Thymus (tissue), 11 donors: Measurements from ENCODE around the gene COPE. TPM values are rescaled to one million over a fixed set of nuclear protein-coding genes. Genes with fewer than 3 reads are reported as not detected.
A peak's percentile ranks its signal among the peaks of the same experiment; 100 is the strongest.
"Not testable (repeated sequence)": the region's sequence is repeated elsewhere in the genome, so short reads cannot be mapped to it uniquely, and the experiment has no call there.

Experiments
- DNase-seq, 9 donors: peaks; one replicate each; pipeline ENCODE4 v3.0.0-alpha.2; 2013; ENCODE audit warnings: low spot score in 9 of 9, low read depth in 6 of 9, missing footprints in 1 of 9
- H3K27ac ChIP-seq, 2 donors: one replicate each; pipeline ENCODE4 v1.5.1; 2013; ENCODE audit warnings: control low read depth in 1 of 2, low read depth in 1 of 2, low read length in 1 of 2, mild to moderate bottlenecking in 1 of 2, moderate library complexity in 1 of 2
- H3K27me3 ChIP-seq, 2 donors: one replicate each; pipeline ENCODE4 v1.5.1; 2013; ENCODE audit warnings: low read length in 1 of 2; ENCODE audit not compliant: control insufficient read depth in 2 of 2, insufficient read depth in 1 of 2
- H3K36me3 ChIP-seq, 2 donors: one replicate each; pipeline ENCODE4 v1.5.1; 2013; ENCODE audit warnings: low read length in 1 of 2, mild to moderate bottlenecking in 1 of 2, moderate library complexity in 1 of 2; ENCODE audit not compliant: control insufficient read depth in 2 of 2, insufficient read depth in 2 of 2
- H3K4me1 ChIP-seq, 2 donors: one replicate each; pipeline ENCODE4 v1.5.1; 2013; ENCODE audit warnings: low read length in 2 of 2; ENCODE audit not compliant: control insufficient read depth in 2 of 2, insufficient read depth in 2 of 2
- H3K4me3 ChIP-seq, 2 donors: one replicate each; pipeline ENCODE4 v1.5.1; 2013; ENCODE audit warnings: low read length in 2 of 2, control low read depth in 1 of 2, mild to moderate bottlenecking in 1 of 2
- H3K9me3 ChIP-seq, 2 donors: one replicate each; pipeline ENCODE4 v1.5.1; 2013; ENCODE audit warnings: low read length in 1 of 2, mild to moderate bottlenecking in 1 of 2; ENCODE audit not compliant: control insufficient read depth in 2 of 2, insufficient read depth in 1 of 2
- WGBS: extraction: QIAGEN DNeasy Blood & Tissue Kit; methylation state at CpG from one replicate; pipeline ENCODE4 v1.1.7; 2013; 5-methylcytosine and 5-hydroxymethylcytosine counted together
- polyA plus RNA-seq: library from polyadenylated mRNA; stranded (reverse); fragments of 200-250 nt; gene quantifications from one replicate; pipeline ENCODE4 v1.2.3, GENCODE V29; 2013
- total RNA-seq: library from RNA; stranded (reverse); fragments of 120-200 nt; gene quantifications from one replicate; pipeline ENCODE4 v1.2.4, GENCODE V29; 2013
- donor health status: healthy.

COPE gene
- total and polyA plus RNA-seq, 2 donors = 180 to 197 TPM

DNA sequence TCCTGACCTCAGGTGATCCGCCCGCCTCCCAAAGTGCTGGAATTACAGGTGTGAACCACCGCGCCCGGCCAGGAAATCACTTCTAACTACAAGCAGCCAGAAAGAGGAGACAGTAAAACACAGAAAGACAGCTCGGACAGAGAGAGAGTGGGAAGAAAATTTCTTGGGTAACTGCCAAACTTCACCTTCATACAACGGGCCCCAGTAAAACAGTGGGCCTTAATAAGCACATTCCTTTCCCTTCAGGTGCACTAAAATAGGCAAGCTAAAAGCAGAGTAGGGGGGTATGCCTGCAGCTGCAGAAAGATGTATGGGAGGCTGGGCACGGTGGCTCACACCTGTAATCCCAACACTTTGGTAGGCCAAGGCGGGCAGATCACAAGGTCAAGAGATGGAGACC is 1.6 kb downstream of the COPE start:
- not testable (repeated sequence) for H3K27ac ChIP-seq, DNase-seq, H3K4me3 ChIP-seq, H3K27me3 ChIP-seq, H3K9me3 ChIP-seq
- H3K36me3 ChIP-seq = peaks cover 36 to 46% of the 10 kb centered on the region in 2 donors
- peaks cover 15 to 26% of the 10 kb centered on the region in 2 donors for H3K4me1 ChIP-seq
- 96% methylated on average over 9 of the region's 9 CpGs for WGBS

DNA sequence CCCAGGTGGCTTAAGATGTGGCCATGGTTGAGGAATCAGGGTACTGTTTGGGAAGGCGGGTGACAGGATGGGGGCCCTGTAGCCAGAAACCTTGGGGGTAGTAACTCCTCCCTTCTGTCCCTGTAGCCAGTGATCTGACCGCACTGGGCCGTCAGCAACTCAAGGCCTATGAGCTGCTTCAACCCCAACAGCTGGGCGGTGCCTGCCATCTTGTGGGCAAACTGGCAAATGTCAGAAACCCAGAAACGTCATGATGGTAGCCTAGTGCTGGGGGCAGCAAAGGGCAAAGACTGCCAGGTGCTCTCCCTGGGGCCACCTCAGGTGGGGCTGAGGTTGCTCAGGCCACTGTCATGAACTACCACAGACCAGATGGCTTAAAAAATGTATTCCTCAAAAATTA is 3.5 kb downstream of the COPE start:
- no peaks in the 10 kb centered on the region for H3K27me3 ChIP-seq
- peaks cover 15 to 25% of the 10 kb centered on the region in 2 donors for H3K4me1 ChIP-seq
- no peak overlapping the region for H3K4me3 ChIP-seq
- WGBS = 77% methylated on average over 5 of the region's 5 CpGs
- no peaks in the 10 kb centered on the region for H3K9me3 ChIP-seq
- no peak overlapping the region for H3K27ac ChIP-seq
- DNase-seq = peak in 4 of 9 donors; percentile 8 to 48 (median 26)
- H3K36me3 ChIP-seq = peaks cover 35 to 46% of the 10 kb centered on the region in 2 donors

DNA sequence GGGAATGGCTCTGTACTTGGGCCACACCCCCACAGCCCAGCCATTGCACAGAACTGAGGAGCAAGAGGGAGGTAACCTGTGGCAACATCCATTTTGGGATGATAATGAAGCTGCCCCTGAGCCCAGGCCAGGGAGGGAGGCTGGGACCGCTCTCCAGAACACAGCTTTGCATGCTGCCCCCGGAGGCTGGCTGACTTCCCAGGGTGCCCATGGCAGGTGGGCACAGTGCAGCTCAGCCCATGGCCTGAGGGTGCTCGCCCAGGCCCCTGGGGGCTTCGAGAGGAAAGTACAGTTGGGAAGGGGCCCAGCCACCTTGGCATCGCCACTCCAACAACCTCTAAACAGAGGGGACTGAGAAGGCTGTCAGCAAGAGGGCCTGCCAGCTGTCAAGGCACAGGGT is 5.7 kb downstream of the COPE start:
- Histone ChIP-seq H3K4me1 (peaks cover 7 to 13% of the 10 kb centered on the region in 2 donors), H3K9me3 (no peaks in the 10 kb centered on the region), H3K4me3 (no peak overlapping the region), H3K36me3 (peaks cover 49 to 63% of the 10 kb centered on the region in 2 donors), H3K27ac (no peak overlapping the region), H3K27me3 (no peaks in the 10 kb centered on the region)
- WGBS = 97% methylated on average over 5 of the region's 5 CpGs
- no peak for DNase-seq

DNA sequence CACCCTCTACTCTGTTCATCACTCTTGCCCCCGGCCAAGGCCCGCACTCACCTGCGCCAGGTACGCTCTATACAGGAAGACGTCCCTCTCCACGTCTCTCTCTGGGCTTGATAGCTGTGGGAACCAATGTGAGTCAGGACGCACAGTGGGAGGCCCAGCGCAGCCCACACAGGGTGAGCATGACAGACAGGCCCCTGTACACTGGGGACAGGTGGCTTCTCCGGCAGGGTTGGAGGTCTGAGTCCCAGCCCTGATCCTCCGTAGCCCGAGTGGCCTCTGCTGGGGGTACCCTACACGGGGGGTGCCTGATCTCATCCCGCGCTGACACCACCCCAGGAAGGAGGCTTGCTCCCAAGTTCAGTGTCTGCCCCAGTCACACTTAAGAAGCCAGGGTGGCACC is 6.3 kb downstream of the COPE start:
- no peak overlapping the region for H3K27ac ChIP-seq
- no peak for DNase-seq
- peaks cover 2 to 8% of the 10 kb centered on the region in 2 donors for H3K4me1 ChIP-seq
- 97% methylated on average over 14 of the region's 14 CpGs for WGBS
- H3K9me3 ChIP-seq = no peaks in the 10 kb centered on the region
- no peak overlapping the region for H3K4me3 ChIP-seq
- H3K36me3 ChIP-seq = peaks cover 52 to 64% of the 10 kb centered on the region in 2 donors
- H3K27me3 ChIP-seq = no peaks in the 10 kb centered on the region

DNA sequence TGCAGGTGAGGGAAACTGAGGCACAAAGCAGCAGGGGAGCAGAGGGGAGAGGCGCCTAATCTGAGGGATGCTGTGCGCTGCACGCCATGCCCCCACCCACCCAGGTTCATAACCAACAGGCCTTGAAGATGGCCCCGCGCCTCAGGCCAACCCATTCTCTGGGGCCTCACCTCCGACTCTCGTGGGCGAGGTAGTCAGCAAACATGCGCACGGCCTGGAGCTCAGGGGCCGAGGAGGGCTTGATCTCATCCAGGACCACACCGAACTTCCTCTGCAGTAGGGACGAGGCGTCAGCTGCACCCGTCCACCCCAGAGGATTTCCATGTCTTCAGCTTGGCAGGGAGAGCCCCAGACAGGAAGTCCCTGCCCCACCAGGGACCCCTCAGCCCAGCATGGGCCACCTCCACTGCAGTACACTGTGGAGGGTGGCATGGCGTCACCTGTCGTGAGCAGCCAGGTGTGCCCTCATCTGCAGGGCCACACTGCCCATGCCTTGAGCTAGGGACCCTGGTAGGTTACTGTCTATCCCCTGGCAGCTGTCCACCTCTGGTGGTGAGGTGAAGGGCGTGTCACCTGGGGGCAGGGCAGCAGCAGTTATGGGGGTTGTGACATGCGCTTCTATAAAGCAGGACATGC is 8.3 kb downstream of the COPE start:
- WGBS = 98% methylated on average over 19 of the region's 19 CpGs

DNA sequence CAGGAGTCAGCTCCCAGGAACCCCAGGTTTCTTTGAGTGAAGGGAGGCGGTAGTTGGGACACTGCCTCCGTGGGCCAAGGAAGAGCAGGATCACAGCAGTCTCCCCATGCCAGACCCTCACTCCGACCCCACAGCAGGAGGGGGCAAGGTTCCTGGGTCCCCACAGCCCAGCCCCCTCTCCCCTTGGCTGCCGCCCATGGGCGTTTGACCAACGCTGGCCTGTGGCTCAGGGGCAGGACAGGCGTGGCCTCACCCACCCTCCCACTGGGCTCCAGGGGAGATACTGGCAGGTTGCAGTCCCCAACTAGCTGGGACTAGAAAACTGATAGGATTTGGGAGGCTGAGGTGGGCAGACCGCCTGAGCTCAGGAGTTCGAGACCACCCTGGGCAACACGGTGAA is 9.2 kb downstream of the COPE start:
- DNase-seq = no peak
- H3K9me3 ChIP-seq = no peaks in the 10 kb centered on the region
- H3K4me3 ChIP-seq = no peak overlapping the region
- peaks cover 0 to 10% of the 10 kb centered on the region in 2 donors for H3K4me1 ChIP-seq
- peaks cover 70 to 83% of the 10 kb centered on the region in 2 donors for H3K36me3 ChIP-seq
- 93% methylated on average over 10 of the region's 10 CpGs for WGBS
- no peak overlapping the region for H3K27ac ChIP-seq
- no peaks in the 10 kb centered on the region for H3K27me3 ChIP-seq

More for the DNA sequence above, 8.3 kb downstream of the COPE start:
- peaks cover 0 to 7% of the 10 kb centered on the region in 2 donors for H3K4me1 ChIP-seq
- H3K27me3 ChIP-seq = no peaks in the 10 kb centered on the region
- H3K9me3 ChIP-seq = no peaks in the 10 kb centered on the region
- H3K27ac ChIP-seq = no peak overlapping the region
- DNase-seq = no peak
- H3K4me3 ChIP-seq = no peak overlapping the region
- H3K36me3 ChIP-seq = peaks cover 72 to 84% of the 10 kb centered on the region in 2 donors

DNA sequence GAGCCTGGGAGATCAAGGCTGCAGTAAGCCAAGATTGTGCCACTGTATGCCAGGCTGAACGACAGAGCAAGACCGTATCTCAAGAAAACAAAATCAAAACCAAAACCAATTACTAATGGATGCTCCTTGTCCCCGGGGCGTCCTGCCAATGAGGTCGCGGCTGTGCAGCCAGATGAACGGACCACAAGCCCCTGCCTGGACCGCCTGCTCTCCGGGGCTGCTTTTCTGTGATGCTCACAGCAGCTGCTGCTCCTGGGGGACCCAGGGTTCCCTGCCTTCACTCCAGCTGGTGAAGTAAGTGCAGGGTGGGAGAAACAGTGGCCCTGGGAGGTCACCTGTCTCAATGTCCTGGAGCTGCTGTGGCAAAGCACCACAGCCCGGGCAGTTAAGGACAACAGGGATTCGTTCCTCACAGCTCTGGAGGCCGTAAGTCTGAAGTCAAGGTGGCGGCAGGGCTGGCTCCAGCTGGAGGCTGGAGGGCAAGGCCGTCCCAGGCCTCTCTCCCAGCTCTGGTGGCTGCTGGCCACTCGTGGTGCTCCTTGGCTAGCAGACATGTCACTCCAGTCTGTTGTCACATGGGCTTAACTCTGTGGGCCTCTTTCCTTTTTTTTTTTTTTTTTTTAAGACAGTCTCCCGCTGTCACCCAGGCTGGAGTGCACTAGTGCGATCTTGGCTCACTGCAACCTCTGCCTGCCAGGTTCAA is 10.1 kb downstream of the COPE start:
- H3K27me3 ChIP-seq = no peaks in the 10 kb centered on the region
- peaks cover 0 to 10% of the 10 kb centered on the region in 2 donors for H3K4me1 ChIP-seq
- peaks cover 77 to 85% of the 10 kb centered on the region in 2 donors for H3K36me3 ChIP-seq
- no peaks in the 10 kb centered on the region for H3K9me3 ChIP-seq
- 95% methylated on average over 17 of the region's 17 CpGs for WGBS
- DNase-seq = no peak
- H3K27ac ChIP-seq = no peak overlapping the region
- no peak overlapping the region for H3K4me3 ChIP-seq

DNA sequence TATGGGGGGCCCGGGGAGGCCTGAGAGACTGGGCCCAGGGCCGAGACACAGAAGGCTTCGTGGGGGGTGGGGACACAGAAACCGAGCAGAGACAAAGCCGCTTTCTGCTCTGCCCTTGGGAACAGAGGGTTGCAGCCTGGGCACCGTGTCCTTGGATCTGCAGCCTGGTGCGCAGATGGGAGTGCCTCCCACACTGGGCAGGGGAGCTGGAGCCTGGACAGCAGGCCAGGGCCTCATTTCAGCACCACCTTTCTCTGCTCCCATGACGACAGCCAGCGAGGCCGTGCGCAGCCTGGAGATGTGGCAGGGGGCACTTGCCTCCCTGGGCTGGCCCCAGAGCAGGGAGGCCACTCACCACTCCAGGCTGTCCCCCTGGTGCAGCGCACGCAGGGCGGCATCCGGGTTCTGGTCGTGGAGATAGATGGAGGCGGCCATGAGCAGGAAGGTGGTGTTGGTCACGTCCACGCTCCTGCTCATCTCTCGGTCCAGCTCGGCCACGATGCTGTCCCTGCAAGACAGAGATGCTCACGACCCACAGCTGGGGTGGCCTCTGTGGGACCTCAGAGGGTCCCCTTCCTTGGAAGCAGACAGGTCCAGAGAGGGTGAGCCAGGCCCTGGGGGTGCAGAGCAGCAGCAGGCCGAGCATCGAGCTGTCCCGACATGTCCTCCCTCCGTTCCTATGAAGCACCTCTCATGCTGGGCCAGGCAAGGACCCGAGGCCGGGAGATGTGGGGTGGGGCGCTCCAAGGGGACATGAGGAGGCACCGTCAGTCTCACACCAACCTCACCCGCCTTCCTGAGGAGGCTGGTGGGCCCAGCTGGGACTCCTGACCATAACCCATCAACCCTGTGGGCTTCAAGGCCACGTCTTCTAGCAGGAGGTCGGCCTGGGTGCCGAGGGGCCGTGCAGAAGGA is 12.3 kb downstream of the COPE start:
- H3K27ac ChIP-seq = no peak overlapping the region
- no peaks in the 10 kb centered on the region for H3K9me3 ChIP-seq
- 97% methylated on average over 36 of the region's 36 CpGs for WGBS
- peaks cover 71 to 76% of the 10 kb centered on the region in 2 donors for H3K36me3 ChIP-seq
- no peak for DNase-seq
- H3K27me3 ChIP-seq = no peaks in the 10 kb centered on the region
- no peak overlapping the region for H3K4me3 ChIP-seq
- H3K4me1 ChIP-seq = peaks cover 0 to 10% of the 10 kb centered on the region in 2 donors
